MM.1S (cell line): ENCODE data around the gene LRRC18.

Experiments
- DNase-seq: peaks from one replicate; pipeline ENCODE4 v3.0.0-alpha.2; 2015
- H2AFZ ChIP-seq: fragments of 300-600 bp; sonication (generic); 2 replicates; pipeline ENCODE4 v1.6.0; 2016; ENCODE audit warnings: antibody characterized with exemption, low read length
- H3F3A ChIP-seq: fragments of 300-600 bp; sonication (generic); 2 replicates; pipeline ENCODE4 v1.6.1; 2016; ENCODE audit warnings: mild to moderate bottlenecking, antibody characterized with exemption, low read length, moderate library complexity, mixed read lengths; ENCODE audit not compliant: insufficient read depth
- H3K27ac ChIP-seq: fragments of 300-600 bp; sonication (generic); 2 replicates; pipeline ENCODE4 v1.5.1; 2016; ENCODE audit warnings: mild to moderate bottlenecking, low read length
- H3K27me3 ChIP-seq: fragments of 300-600 bp; sonication (generic); replicated peaks from 2 replicates; pipeline ENCODE4 v1.6.0; 2016; ENCODE audit warnings: low read length; ENCODE audit not compliant: insufficient read depth
- H3K36me3 ChIP-seq: fragments of 300-600 bp; sonication (generic); replicated peaks from 2 replicates; pipeline ENCODE4 v1.6.1; 2016; ENCODE audit warnings: mild to moderate bottlenecking, low read length, mixed read lengths; ENCODE audit not compliant: insufficient read depth
- H3K4me1 ChIP-seq: fragments of 300-600 bp; sonication (generic); 2 replicates; pipeline ENCODE4 v1.6.1; 2016; ENCODE audit warnings: low read length, mixed read lengths
- H3K4me2 ChIP-seq: fragments of 300-600 bp; sonication (generic); 2 replicates; pipeline ENCODE4 v1.6.0; 2016; ENCODE audit warnings: low read depth, low read length
- H3K4me3 ChIP-seq: fragments of 300-600 bp; sonication (generic); 2 replicates; pipeline ENCODE4 v1.5.1; 2016; ENCODE audit warnings: low read length, mixed read lengths
- H3K79me2 ChIP-seq: fragments of 300-600 bp; sonication (generic); 2 replicates; pipeline ENCODE4 v1.6.1; 2016; ENCODE audit warnings: mixed run types, low read length, mixed read lengths
- H3K9ac ChIP-seq: fragments of 300-600 bp; sonication (generic); 2 replicates; pipeline ENCODE4 v1.6.1; 2016; ENCODE audit warnings: low read length, mixed read lengths
- H3K9me2 ChIP-seq: fragments of 300-600 bp; sonication (generic); replicated peaks from 2 replicates; pipeline ENCODE4 v1.6.1; 2016; ENCODE audit warnings: mild to moderate bottlenecking, low read length, mixed read lengths; ENCODE audit not compliant: insufficient read depth
- H3K9me3 ChIP-seq: fragments of 300-600 bp; sonication (generic); replicated peaks from 2 replicates; pipeline ENCODE4 v1.6.1; 2016; ENCODE audit warnings: mild to moderate bottlenecking, low read length, mixed read lengths; ENCODE audit not compliant: insufficient read depth
- H4K20me1 ChIP-seq: fragments of 300-600 bp; sonication (generic); 2 replicates; pipeline ENCODE4 v1.6.1; 2016; ENCODE audit warnings: mild to moderate bottlenecking, low read length, moderate library complexity, mixed read lengths; ENCODE audit not compliant: insufficient read depth
- CTCF ChIP-seq: fragments of 300-600 bp; sonication (generic); IDR thresholded peaks from 2 replicates; pipeline ENCODE4 v1.5.1; 2016; ENCODE audit warnings: antibody characterized with exemption, low read length, mixed read lengths
- EZH2 ChIP-seq: fragments of 300-600 bp; sonication (generic); optimal IDR thresholded peaks from 2 replicates; pipeline ENCODE3; 2017; ENCODE audit warnings: low read depth, mild to moderate bottlenecking, antibody characterized with exemption, low read length, mixed read lengths
- EZH2phosphoT487 ChIP-seq: fragments of 300-600 bp; sonication (generic); IDR thresholded peaks from 2 replicates; pipeline ENCODE4 v1.6.1; 2018; ENCODE audit warnings: antibody characterized with exemption, low read length

Gene LRRC18

GRCh38 chr10:48957361-48958151 lies 17.9 kb upstream of the LRRC18 start:
- no peak overlapping the region for H3K4me3 ChIP-seq
- no peak overlapping the region for H2AFZ ChIP-seq
- no peak for DNase-seq
- no peaks in the 10 kb centered on the region for H3K4me1 ChIP-seq
- H3K9ac ChIP-seq = no peak overlapping the region
- no peaks in the 10 kb centered on the region for H3F3A ChIP-seq
- no peaks in the 10 kb centered on the region for H3K9me2 ChIP-seq
- no peaks in the 10 kb centered on the region for H3K36me3 ChIP-seq
- no peaks in the 10 kb centered on the region for H3K79me2 ChIP-seq
- H3K4me2 ChIP-seq = no peak overlapping the region
- no peaks in the 10 kb centered on the region for H3K27me3 ChIP-seq
- H3K27ac ChIP-seq = no peak overlapping the region
- no peaks in the 10 kb centered on the region for H4K20me1 ChIP-seq
- TF ChIP-seq EZH2 (no peak), CTCF (no peak), EZH2phosphoT487 (no peak)
- no peaks in the 10 kb centered on the region for H3K9me3 ChIP-seq

DNA sequence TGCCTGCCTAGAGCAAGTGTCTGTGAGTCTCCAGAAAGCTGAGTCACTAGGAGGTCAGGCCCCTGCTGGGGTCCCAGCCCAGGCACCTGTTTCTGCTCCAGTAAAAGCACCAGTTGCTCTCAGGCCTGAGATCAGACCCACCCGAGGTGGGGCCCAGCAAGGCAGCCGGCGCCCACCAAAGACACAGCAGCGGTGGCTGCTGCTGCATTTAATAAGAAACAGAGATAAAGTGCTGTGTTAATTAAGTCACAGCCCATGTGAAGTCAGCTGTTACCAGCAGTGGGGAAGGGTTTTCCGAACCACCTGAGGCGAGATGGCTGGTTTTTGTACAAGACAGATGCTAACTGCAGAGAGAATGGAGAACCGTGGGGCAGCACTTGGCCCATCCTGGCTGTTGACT lies 12.1 kb upstream of the LRRC18 start:
- Histone ChIP-seq H3K4me1 (no peaks in the 10 kb centered on the region), H3K9me3 (no peaks in the 10 kb centered on the region), H3K27me3 (no peaks in the 10 kb centered on the region), H3K4me3 (no peak overlapping the region), H2AFZ (no peak overlapping the region), H3K79me2 (no peaks in the 10 kb centered on the region), H3K27ac (no peak overlapping the region), H3K9me2 (no peaks in the 10 kb centered on the region), H3K4me2 (no peak overlapping the region), H3K36me3 (no peaks in the 10 kb centered on the region), H3K9ac (no peak overlapping the region), H3F3A (no peaks in the 10 kb centered on the region), H4K20me1 (no peaks in the 10 kb centered on the region)
- TF ChIP-seq EZH2 (no peak), EZH2phosphoT487 (no peak), CTCF (no peak)
- DNase-seq = no peak

- H3K36me3 ChIP-seq = no peaks in the 10 kb centered on the region
- TF ChIP-seq EZH2phosphoT487 = no peak
- TF ChIP-seq CTCF = no peak
- no peak for TF ChIP-seq EZH2
These were observed 8.9 kb upstream of the LRRC18 start for GRCh38 chr10:48948470-48949037.

More at GRCh38 chr10:48948470-48949037, 8.9 kb upstream of the LRRC18 start:
- H3K4me1 ChIP-seq = no peaks in the 10 kb centered on the region
- no peak for DNase-seq
- H4K20me1 ChIP-seq = no peaks in the 10 kb centered on the region
- H3K27me3 ChIP-seq = no peaks in the 10 kb centered on the region
- no peaks in the 10 kb centered on the region for H3F3A ChIP-seq
- no peaks in the 10 kb centered on the region for H3K9me3 ChIP-seq
- no peak overlapping the region for H3K9ac ChIP-seq
- no peak overlapping the region for H3K4me2 ChIP-seq
- no peaks in the 10 kb centered on the region for H3K9me2 ChIP-seq
- H3K4me3 ChIP-seq = no peak overlapping the region
- no peak overlapping the region for H2AFZ ChIP-seq
- H3K79me2 ChIP-seq = no peaks in the 10 kb centered on the region
- H3K27ac ChIP-seq = no peak overlapping the region
